ENCODE measurements around the gene MICALL1.
"Not testable (repeated sequence)": the region's sequence is repeated elsewhere in the genome, so short reads cannot be mapped to it uniquely, and the experiment has no call there.

MICALL1 gene

GRCh38 chr22:37943136-37943824 is 37.2 kb downstream of the MICALL1 start:
- TF ChIP-seq, protein P1, sequence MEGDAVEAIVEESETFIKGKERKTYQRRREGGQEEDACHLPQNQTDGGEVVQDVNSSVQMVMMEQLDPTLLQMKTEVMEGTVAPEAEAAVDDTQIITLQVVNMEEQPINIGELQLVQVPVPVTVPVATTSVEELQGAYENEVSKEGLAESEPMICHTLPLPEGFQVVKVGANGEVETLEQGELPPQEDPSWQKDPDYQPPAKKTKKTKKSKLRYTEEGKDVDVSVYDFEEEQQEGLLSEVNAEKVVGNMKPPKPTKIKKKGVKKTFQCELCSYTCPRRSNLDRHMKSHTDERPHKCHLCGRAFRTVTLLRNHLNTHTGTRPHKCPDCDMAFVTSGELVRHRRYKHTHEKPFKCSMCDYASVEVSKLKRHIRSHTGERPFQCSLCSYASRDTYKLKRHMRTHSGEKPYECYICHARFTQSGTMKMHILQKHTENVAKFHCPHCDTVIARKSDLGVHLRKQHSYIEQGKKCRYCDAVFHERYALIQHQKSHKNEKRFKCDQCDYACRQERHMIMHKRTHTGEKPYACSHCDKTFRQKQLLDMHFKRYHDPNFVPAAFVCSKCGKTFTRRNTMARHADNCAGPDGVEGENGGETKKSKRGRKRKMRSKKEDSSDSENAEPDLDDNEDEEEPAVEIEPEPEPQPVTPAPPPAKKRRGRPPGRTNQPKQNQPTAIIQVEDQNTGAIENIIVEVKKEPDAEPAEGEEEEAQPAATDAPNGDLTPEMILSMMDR (IDR thresholded peaks at IDR 0.05; ENCODE audit: extremely low read depth, missing control alignments), result no peak
- DNase-seq (ENCODE audit: low spot score), result no peak

GRCh38 chr22:37943825-37944198 is 37.7 kb downstream of the MICALL1 start:
- no peak for DNase-seq (ENCODE audit: low spot score)
- TF ChIP-seq, protein P1 (IDR thresholded peaks at IDR 0.05; ENCODE audit: extremely low read depth, missing control alignments), result no peak

DNA sequence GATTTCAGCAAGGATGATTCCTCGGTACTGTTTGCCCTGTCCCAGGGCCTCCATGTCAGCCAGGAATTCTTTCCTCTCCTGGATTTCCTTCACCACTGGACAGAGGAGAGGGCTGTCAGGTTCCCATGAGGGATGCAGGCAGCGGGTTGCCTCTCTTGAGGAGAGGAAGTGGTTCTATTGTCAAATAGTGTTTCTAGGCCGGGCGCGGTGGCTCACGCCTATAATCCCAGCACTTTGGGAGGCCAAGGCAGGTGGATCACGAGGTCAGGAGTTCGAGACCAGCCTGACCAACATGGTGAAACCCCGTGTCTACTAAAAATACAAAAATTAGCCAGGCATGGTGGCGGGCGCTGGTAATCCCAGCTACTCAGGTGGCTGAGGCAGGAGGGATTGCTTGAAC is 38.3 kb downstream of the MICALL1 start:
- DNase-seq (ENCODE audit: low spot score), result not testable (repeated sequence)

GRCh38 chr22:37947142-37947795 is 41.2 kb downstream of the MICALL1 start:
- not testable (repeated sequence) for DNase-seq (ENCODE audit: low spot score)

GRCh38 chr22:37951305-37951704 is 45.2 kb downstream of the MICALL1 start:
- TF ChIP-seq, protein P1 (IDR thresholded peaks at IDR 0.05; ENCODE audit: extremely low read depth, missing control alignments), result no peak
- DNase-seq (ENCODE audit: low spot score), result no peak

- DNase-seq (ENCODE audit: low spot score), result not testable (repeated sequence)
Observed at GRCh38 chr22:37952629-37953028, 46.5 kb downstream of the MICALL1 start.

GRCh38 chr22:37953062-37953436 is 47.0 kb downstream of the MICALL1 start:
- TF ChIP-seq, protein P1 (IDR thresholded peaks at IDR 0.05; ENCODE audit: extremely low read depth, missing control alignments), result no peak
- no peak for DNase-seq (ENCODE audit: low spot score)

DNA sequence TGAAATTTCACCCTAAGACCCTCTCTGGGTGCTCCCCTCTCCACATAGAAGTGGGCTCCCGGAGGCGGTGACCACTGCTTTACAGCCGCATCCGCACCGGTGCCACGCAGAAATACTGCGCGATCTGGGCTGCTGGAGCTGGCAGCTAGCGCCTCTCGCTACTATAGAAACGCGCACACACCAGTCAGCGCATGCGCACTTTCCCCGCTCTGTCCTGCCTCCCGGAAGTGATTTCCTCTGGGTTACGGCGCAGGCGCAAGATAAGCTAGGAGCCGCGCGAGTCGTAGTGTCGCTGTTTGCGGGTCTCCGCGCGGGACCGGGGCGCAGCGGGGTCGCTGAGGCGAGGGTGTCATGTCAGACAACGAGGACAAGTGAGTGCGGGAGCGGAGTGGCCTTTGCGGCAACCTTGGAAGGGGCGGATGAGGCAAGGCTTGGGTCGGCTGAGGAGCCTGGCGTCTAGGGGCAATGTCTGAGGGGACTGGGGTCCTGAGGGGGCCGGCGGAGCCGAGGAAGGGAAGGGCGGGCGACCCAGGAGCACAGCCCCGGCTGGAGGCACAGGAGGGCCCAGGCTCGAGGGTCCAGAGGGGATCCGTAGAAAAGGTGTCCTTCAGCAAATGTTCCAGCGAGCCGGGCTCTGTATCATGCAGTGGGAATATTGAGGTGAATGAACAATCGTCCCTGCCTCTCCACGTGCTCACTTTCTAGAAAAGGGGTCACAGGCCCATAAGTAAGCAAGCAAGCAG is 47.5 kb downstream of the MICALL1 start, which contains the start of the genes C22orf23 and POLR2F:
TSS of gene C22orf23 (minus strand) at position 165 of the 743 bp plus-strand sequence. CDS start 452 bp downstream, outside the sequence.
TSS of gene POLR2F (plus strand) at position 263 of the 743 bp plus-strand sequence. CDS start at position 352, 89 bp downstream.
- peak; percentile 97 for DNase-seq (ENCODE audit: low spot score)

More for the DNA sequence above, 47.5 kb downstream of the MICALL1 start, which contains the start of the genes C22orf23 and POLR2F:
- TF ChIP-seq, protein P1 (IDR thresholded peaks at IDR 0.05; ENCODE audit: extremely low read depth, missing control alignments), result no peak

All from GM20000 (cell line).